CD1c-positive myeloid dendritic cell (primary cell): ENCODE results near the gene HACL1.

Experiments
- DNase-seq: peaks from one replicate; pipeline ENCODE4 v3.0.0-alpha.2; 2016; ENCODE audit errors: extremely low spot score

HACL1 gene

GRCh38 chr3:15601399-15602145, at the start of gene HACL1, which contains the start of gene BTD:
Gene HACL1 (minus strand): TSS chr3:15601569. CDS start chr3:15601463, 106 bp downstream.
Gene BTD (plus strand): TSS chr3:15601745. CDS start chr3:15635440, 33,695 bp downstream.
- DNase-seq: peak; percentile 99

GRCh38 chr3:15649858-15650257, 48.5 kb upstream of the HACL1 start:
- DNase-seq: no peak

DNA sequence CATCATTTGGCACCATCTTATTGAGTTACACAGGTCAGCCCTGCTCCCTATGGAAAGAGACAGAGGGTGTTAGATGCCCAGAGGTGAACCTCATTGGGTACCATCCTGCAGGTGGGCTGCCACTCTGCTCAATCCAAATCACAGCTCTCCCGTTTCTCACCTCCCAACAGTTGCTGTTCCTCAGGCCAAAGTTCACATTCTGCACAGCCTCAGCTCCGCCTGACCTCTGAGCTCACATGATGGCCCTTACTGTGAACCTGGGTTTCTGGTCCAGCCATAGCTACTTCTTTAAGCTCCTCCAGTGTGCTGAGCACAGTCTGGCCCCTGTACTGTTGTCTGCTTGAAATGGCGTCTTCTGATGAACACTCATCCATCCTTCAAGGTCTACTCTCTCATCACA, 48.0 kb upstream of the HACL1 start:
- no peak for DNase-seq

- DNase-seq: peak; percentile 73
Measured at GRCh38 chr3:15647611-15648167, 46.3 kb upstream of the HACL1 start.

DNA sequence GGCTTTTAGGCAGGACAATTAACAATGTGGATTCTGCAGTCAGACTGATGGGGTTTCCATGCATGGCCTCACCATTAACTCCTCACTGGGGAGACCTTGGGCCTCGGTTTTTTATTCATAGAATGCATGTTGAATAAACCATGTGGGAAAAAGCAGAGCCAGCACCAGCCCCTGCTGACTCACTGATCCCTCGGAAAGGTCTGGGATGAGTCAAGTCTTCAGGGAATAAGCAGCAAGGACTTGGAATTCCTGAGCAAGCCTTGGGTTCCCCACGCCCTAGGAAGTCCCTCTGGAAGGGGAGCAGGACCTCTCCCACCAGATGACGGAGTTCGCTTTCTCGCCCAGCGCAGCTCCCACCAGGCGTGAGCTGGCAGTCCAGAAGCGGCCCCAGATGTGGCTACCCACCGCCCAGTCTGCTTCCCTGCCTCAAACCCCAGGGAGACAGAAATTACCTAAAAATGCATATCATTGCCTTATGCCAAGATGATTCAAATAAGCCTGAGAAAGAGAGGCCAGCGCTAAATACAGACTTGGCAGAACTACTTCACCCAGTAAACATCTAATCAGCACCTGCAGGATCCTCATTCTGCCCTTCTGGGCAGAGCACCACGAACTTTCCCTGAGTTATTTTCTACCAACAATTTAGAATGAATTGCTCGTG, 45.6 kb upstream of the HACL1 start:
- DNase-seq: no peak

- no peak for DNase-seq
Measured at GRCh38 chr3:15645740-15646501, 44.6 kb upstream of the HACL1 start.

GRCh38 chr3:15645246-15645645, 43.9 kb upstream of the HACL1 start:
- DNase-seq: no peak

- DNase-seq: no peak
Measured at GRCh38 chr3:15638891-15639262, 37.5 kb upstream of the HACL1 start.

DNA sequence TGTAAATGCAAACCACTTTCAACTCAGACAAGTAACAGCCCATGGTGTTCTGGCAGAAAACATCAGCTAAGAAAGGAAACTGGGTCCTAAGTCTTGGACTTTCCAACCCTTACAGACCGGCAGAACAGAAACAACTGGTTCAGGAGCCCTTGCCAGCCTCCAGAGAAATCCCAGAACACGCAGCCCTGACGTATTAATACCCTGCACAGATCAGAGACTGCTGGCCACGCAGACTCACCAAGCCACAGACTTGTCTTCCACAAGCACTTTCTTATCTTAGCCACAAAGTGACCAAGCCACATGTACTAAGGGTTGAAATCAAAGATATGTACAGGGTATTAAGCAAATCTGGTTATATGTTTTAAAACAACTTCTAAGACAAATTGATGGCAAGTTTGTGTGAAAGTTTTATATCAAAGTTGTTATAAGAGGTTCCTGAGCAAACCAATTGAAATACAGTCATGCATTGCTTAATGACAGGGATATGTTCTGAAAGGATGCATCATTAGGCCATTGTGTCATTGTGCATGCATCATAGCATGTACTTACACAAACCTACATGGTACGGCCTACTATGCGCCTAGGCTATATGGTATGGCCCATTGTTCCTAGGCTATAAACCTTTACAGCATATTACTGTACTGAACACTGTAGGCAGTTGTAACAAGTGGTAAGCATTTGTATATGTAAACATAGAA, 37.0 kb upstream of the HACL1 start:
- DNase-seq: no peak

- DNase-seq: no peak
Measured at GRCh38 chr3:15637131-15637951, 36.0 kb upstream of the HACL1 start.

DNA sequence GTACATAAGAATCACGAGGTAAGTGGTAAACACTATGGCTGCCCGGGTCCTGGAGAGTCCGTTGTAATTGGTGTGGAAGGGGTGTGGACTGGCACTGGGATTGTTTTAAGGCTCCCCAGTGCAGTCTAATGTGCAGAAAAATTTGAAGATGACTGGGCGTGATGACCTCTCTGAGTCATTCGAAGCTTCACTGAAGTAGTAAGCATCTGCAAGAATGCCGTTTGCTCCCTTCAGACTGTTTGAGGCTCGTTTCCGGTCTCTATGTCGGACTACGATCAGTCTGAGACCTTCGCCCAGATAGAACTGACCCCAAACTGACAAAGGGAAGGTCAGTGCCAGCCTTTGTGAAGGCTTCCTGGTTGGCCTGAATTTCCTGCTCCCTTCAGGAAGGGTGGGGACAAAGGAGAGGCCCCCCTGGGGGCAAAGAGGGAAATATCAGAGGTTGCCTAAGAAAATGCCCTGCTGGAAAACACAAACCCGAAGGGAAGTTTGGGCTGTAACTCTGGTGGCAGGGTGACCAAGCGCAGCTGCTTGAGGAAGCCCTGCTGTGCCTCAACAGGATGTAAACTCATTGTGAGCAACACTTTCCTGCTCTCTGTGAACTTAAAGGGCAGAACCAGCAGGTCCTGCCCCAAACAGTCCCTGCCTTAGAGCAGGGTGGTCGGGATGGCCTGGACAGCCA, 34.8 kb upstream of the HACL1 start:
- peak; percentile 19 for DNase-seq

- DNase-seq: no peak
Measured at GRCh38 chr3:15635121-15635661, 33.8 kb upstream of the HACL1 start.

GRCh38 chr3:15634671-15635070, 33.3 kb upstream of the HACL1 start:
- DNase-seq: no peak

- no peak for DNase-seq
Measured at GRCh38 chr3:15633766-15634598, 32.6 kb upstream of the HACL1 start.

- no peak for DNase-seq
Measured at GRCh38 chr3:15633159-15633558, 31.8 kb upstream of the HACL1 start.

- no peak for DNase-seq
Measured at GRCh38 chr3:15632212-15632580, 30.8 kb upstream of the HACL1 start.

DNA sequence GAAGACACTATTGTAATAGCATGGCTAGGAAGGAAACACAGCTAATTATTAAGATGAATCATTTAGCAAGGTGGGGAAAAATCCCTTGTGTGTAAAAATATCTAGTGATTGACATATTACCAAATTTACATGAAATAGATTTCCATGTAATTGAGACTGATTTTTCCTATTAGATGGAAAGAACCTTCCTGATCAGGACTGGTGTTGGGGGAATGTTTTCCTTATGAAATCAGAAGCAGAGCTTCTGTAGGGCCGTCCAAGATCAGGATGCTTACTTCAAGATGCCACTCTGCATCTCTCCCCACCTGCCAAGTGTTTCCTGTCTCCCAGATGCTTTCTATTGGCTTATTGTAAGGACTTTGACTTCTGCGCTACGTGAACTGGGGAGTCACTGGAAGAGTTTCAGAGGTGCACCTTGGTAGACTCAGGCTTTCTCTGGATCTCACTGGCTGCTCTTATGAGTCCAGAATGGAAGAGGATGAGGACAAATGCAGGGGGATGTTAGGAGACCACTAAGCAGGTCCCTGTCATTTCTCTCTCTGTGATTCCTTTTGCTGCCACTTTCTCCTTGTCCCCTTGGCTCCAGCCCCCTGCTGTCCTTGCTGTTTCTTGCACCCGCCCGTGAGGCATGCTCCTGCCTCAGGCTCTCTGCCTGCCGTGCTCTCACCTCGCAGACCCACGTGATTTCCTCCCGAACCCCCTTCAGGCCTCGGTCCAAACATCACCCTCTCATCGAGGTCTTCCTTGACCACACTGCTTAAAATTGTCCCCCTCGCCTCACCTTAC, 30.2 kb upstream of the HACL1 start:
- no peak for DNase-seq

- DNase-seq: peak; percentile 47
Measured at GRCh38 chr3:15630646-15631350, 29.4 kb upstream of the HACL1 start.
